Nephron (organoid): ENCODE measurements around the gene FNBP1.

ENCODE experiments used
- H3K27ac Mint-ChIP-seq, 3 experiments: 2 replicates each; pipeline ENCODE4 v1.8.0; 2020; ENCODE audit warnings: mixed read lengths in 3 of 3, mild to moderate bottlenecking in 2 of 3, moderate library complexity in 1 of 3
- H3K27me3 Mint-ChIP-seq: 2 replicates; pipeline ENCODE4 v1.8.0; 2021; ENCODE audit warnings: low read depth, mild to moderate bottlenecking, moderate library complexity, mixed read lengths
- H3K36me3 Mint-ChIP-seq: 2 replicates; pipeline ENCODE4 v1.8.0; 2020; ENCODE audit warnings: low read depth, mixed read lengths
- H3K4me1 Mint-ChIP-seq: 2 replicates; pipeline ENCODE4 v1.8.0; 2020; ENCODE audit warnings: mixed read lengths
- H3K4me3 Mint-ChIP-seq, 3 experiments: 2 replicates each; pipeline ENCODE4 v1.8.0; 2020; ENCODE audit warnings: mild to moderate bottlenecking in 3 of 3, mixed read lengths in 3 of 3, moderate library complexity in 2 of 3
- H3K9me3 Mint-ChIP-seq: 2 replicates; pipeline ENCODE4 v1.8.0; 2020; ENCODE audit warnings: mixed read lengths
- CTCF ChIP-seq, 3 experiments: fragments of 200-600 bp; sonication (generic); IDR thresholded peaks; one replicate each; pipeline ENCODE4 v1.5.0; 2021; ENCODE audit warnings: antibody characterized with exemption in 3 of 3; ENCODE audit not compliant: unreplicated experiment in 3 of 3

FNBP1 gene

GRCh38 chr9:129841071-129841470 is 201.9 kb downstream of the FNBP1 start:
- no peak overlapping the region for H3K4me3 Mint-ChIP-seq
- no peak overlapping the region for H3K27ac Mint-ChIP-seq
- no peak for TF ChIP-seq CTCF (IDR thresholded peaks at IDR 0.05; ENCODE audit: unreplicated experiment in 3 of 3)
- peaks cover 5% of the 10 kb centered on the region for H3K36me3 Mint-ChIP-seq
- peaks cover 24% of the 10 kb centered on the region for H3K4me1 Mint-ChIP-seq
- no peaks in the 10 kb centered on the region for H3K27me3 Mint-ChIP-seq
- H3K9me3 Mint-ChIP-seq = no peaks in the 10 kb centered on the region

- H3K4me3 Mint-ChIP-seq = no peak overlapping the region
- H3K27ac Mint-ChIP-seq = no peak overlapping the region
- H3K27me3 Mint-ChIP-seq = no peaks in the 10 kb centered on the region
- H3K36me3 Mint-ChIP-seq = peaks cover 6% of the 10 kb centered on the region
- H3K9me3 Mint-ChIP-seq = no peaks in the 10 kb centered on the region
- peaks cover 28% of the 10 kb centered on the region for H3K4me1 Mint-ChIP-seq
- no peak for TF ChIP-seq CTCF (IDR thresholded peaks at IDR 0.05; ENCODE audit: unreplicated experiment in 3 of 3)
These were observed 203.0 kb downstream of the FNBP1 start for GRCh38 chr9:129840034-129840433.

GRCh38 chr9:129839324-129840023 is 203.5 kb downstream of the FNBP1 start:
- H3K27me3 Mint-ChIP-seq = no peaks in the 10 kb centered on the region

GRCh38 chr9:129838707-129839259 is 204.2 kb downstream of the FNBP1 start:
- peak overlapping the region in 2 of 3 experiments; percentile 23 to 27 for H3K4me3 Mint-ChIP-seq
- no peaks in the 10 kb centered on the region for H3K9me3 Mint-ChIP-seq
- no peak for TF ChIP-seq CTCF (IDR thresholded peaks at IDR 0.05; ENCODE audit: unreplicated experiment in 3 of 3)
- peaks cover 8% of the 10 kb centered on the region for H3K36me3 Mint-ChIP-seq
- H3K27me3 Mint-ChIP-seq = no peaks in the 10 kb centered on the region
- peaks cover 38% of the 10 kb centered on the region for H3K4me1 Mint-ChIP-seq
- no peak overlapping the region for H3K27ac Mint-ChIP-seq

More at GRCh38 chr9:129839324-129840023, 203.5 kb downstream of the FNBP1 start:
- peaks cover 8% of the 10 kb centered on the region for H3K36me3 Mint-ChIP-seq
- peak overlapping the region in 2 of 3 experiments; percentile 17 to 43 for H3K4me3 Mint-ChIP-seq
- H3K4me1 Mint-ChIP-seq = peaks cover 31% of the 10 kb centered on the region
- H3K9me3 Mint-ChIP-seq = no peaks in the 10 kb centered on the region
- H3K27ac Mint-ChIP-seq = no peak overlapping the region
- no peak for TF ChIP-seq CTCF (IDR thresholded peaks at IDR 0.05; ENCODE audit: unreplicated experiment in 3 of 3)
